K562 (cell line): ENCODE measurements around the gene TRAK1. TPM values are rescaled to one million over a fixed set of nuclear protein-coding genes. Genes with fewer than 3 reads are reported as not detected.
A peak's percentile ranks its signal among the peaks of the same experiment; 100 is the strongest.

Experiments used
- ATAC-seq: fragments of 200-7000 bp; cut with Tn5 transposase; 3 replicates; pipeline ENCODE4 v1.9.1; 2020; ENCODE audit warnings: moderate library complexity
- BruUV-seq: library from RNA; stranded (reverse); fragments of 400-500 nt; replicated peaks from 2 replicates; lab custom pipeline; 2021; lab: Mats Ljungman, UMichigan
- CTCF ChIA-PET: fragments of 300-600 bp; formaldehyde crosslinking; extraction: SDS; loops from one replicate; lab custom pipeline; 2021; ENCODE audit warnings: low intra/inter-chr PET ratio; lab: Yijun Ruan, JAX
- POLR2A ChIA-PET: fragments of 300-600, 350-650 bp; sonication (Branson Sonifier 250); formaldehyde crosslinking; extraction: SDS; loops from one replicate; lab custom pipeline; 2021; ENCODE audit warnings: antibody characterized with exemption, inconsistent platforms; lab: Yijun Ruan, JAX
- DNase-seq, 4 experiments: peaks; one replicate each; pipeline versions ENCODE4 v3.0.0 to v3.0.0-alpha.2; 2011 to 2018; ENCODE audit warnings: low spot score in 3 of 4, mixed read lengths in 3 of 4; ENCODE audit errors: extremely low read depth in 1 of 4
- FAIRE-seq: peaks from 2 replicates; lab custom pipeline; 2011; peaks lifted over from hg19 to GRCh38; lab: Jason Lieb, UNC
- H2AFZ ChIP-seq: 2 replicates; pipeline ENCODE4 v1.6.0; 2011; ENCODE audit warnings: low read depth, low read length, control low read depth, inconsistent platforms
- H3K27ac ChIP-seq: fragments of 200-600 bp; 3 replicates; pipeline ENCODE4 v1.8.0; 2011; ENCODE audit warnings: low read depth, mild to moderate bottlenecking, control low read depth, inconsistent platforms, low read length, moderate library complexity, mixed read lengths; ENCODE audit errors: extremely low read depth
- H3K27me3 ChIP-seq, 2 experiments: fragments of 300-600 bp in 1 of 2; 2 replicates in 1 of 2; 3 replicates in 1 of 2; pipeline versions ENCODE4 v1.6.0 to v1.8.0; 2011; ENCODE audit warnings: inconsistent platforms in 2 of 2, low read length in 2 of 2, mild to moderate bottlenecking in 1 of 2, mixed read lengths in 1 of 2, moderate library complexity in 1 of 2; ENCODE audit not compliant: control insufficient read depth in 2 of 2, insufficient read depth in 2 of 2
- H3K36me3 ChIP-seq: fragments of 300-600 bp; 3 replicates; pipeline ENCODE4 v1.8.0; 2011; ENCODE audit warnings: mild to moderate bottlenecking, low read length, inconsistent platforms; ENCODE audit not compliant: control insufficient read depth, insufficient read depth
- H3K4me1 ChIP-seq, 2 experiments: fragments of 200-600 bp in 1 of 2; replicated peaks in 1 of 2; 2 replicates in 1 of 2; 3 replicates in 1 of 2; pipeline versions ENCODE4 v1.5.1 to v1.8.0; 2011; ENCODE audit warnings: inconsistent platforms in 2 of 2, low read length in 2 of 2, mild to moderate bottlenecking in 1 of 2, mixed read lengths in 1 of 2, moderate library complexity in 1 of 2; ENCODE audit not compliant: control insufficient read depth in 2 of 2, insufficient read depth in 2 of 2
- H3K4me2 ChIP-seq: 2 replicates; pipeline ENCODE4 v1.6.1; 2011; ENCODE audit warnings: low read length, control low read depth, inconsistent platforms, mixed read lengths; ENCODE audit not compliant: insufficient read depth
- H3K4me3 ChIP-seq: fragments of 200-600 bp; sonication (generic), shearing (Covaris generic); 2 replicates; pipeline ENCODE4 v1.5.1; 2016; ENCODE audit warnings: control low read depth, inconsistent platforms
- H3K79me2 ChIP-seq: fragments of 200-600 bp; 3 replicates; pipeline ENCODE4 v1.8.0; 2011; ENCODE audit warnings: low read length, inconsistent platforms; ENCODE audit not compliant: control insufficient read depth, insufficient read depth
- H3K9ac ChIP-seq, 2 experiments: 2 replicates each; pipeline versions ENCODE4 v1.6.0 to v1.6.1; 2011; ENCODE audit warnings: low read depth in 2 of 2, low read length in 2 of 2, control low read depth in 1 of 2, inconsistent platforms in 1 of 2, mild to moderate bottlenecking in 1 of 2, mixed read lengths in 1 of 2; ENCODE audit not compliant: insufficient read depth in 1 of 2
- H3K9me1 ChIP-seq: one replicate; pipeline ENCODE4 v1.6.0; 2011; ENCODE audit warnings: inconsistent platforms, mild to moderate bottlenecking, low read length, moderate library complexity; ENCODE audit not compliant: control insufficient read depth, insufficient read depth
- H3K9me3 ChIP-seq: replicated peaks from 2 replicates; pipeline ENCODE4 v1.5.1; 2011; ENCODE audit warnings: low read depth, low read length, inconsistent platforms; ENCODE audit not compliant: control insufficient read depth, insufficient read depth
- H4K20me1 ChIP-seq: replicated peaks from 2 replicates; pipeline ENCODE4 v1.6.1; 2011; ENCODE audit warnings: low read length, inconsistent platforms, mixed read lengths; ENCODE audit not compliant: control insufficient read depth, insufficient read depth
- DDX20 ChIP-seq: fragments of 450-650 bp; IDR thresholded peaks from 2 replicates; pipeline ENCODE4 v1.6.1; 2016; ENCODE audit warnings: missing genetic modification characterization, low read depth, mild to moderate bottlenecking, missing compliant biosample characterization, moderate library complexity
- FOXJ2 ChIP-seq: fragments of 200-800 bp; sonication (Bioruptor generic); IDR thresholded peaks from 2 replicates; pipeline ENCODE4 v1.6.1; 2016; ENCODE audit warnings: missing genetic modification characterization, missing compliant biosample characterization
- VEZF1 ChIP-seq: fragments of 200-800 bp; sonication (Bioruptor generic); IDR thresholded peaks from 2 replicates; pipeline ENCODE4 v1.6.1; 2017; ENCODE audit warnings: missing genetic modification characterization, missing compliant biosample characterization
- WGBS: fragments of 100-300 bp; shearing (Covaris generic); methylation state at CpG from one replicate; pipeline ENCODE4 v1.1.6; 2016; ENCODE audit warnings: low coverage, mixed read lengths; ENCODE audit not compliant: insufficient coverage; ENCODE audit errors: missing lambda C conversion rate; 5-methylcytosine and 5-hydroxymethylcytosine counted together
- in situ Hi-C: fragments of 300-500 bp; cut with MboI; formaldehyde crosslinking; loops from 4 replicates; pipeline ENCODE4 v1.15.0; 2018; ENCODE audit warnings: inconsistent platforms, mixed read lengths
- intact Hi-C: fragments of 100-400 bp; cut with micrococcal nuclease; formaldehyde crosslinking; loops from 2 replicates; pipeline ENCODE4 v1.14.2; 2022
- polyA plus RNA-seq, 8 experiments: library from polyadenylated mRNA; depleted of rRNA in 4 of 8; stranded (reverse) in 5 of 8; unstranded in 3 of 8; fragments of >200 nt; fragmentation: Nextera tagmentation in 2 of 8; fragmentation: Illumina TruSeq in 1 of 8; extraction: Ambion mirVana in 2 of 8; extraction: Trizol in 1 of 8; gene quantifications; 2 replicates each; pipeline versions ENCODE4 v1.2.1 to v1.2.3, GENCODE V29; 2011 to 2014; ENCODE audit warnings: inconsistent platforms in 1 of 8, missing spikeins in 1 of 8
- total RNA-seq, 7 experiments: library from RNA; depleted of rRNA in 6 of 7; stranded (reverse); fragments of >200 nt in 6 of 7; fragmentation: Illumina TruSeq in 2 of 7; extraction: Trizol in 2 of 7; gene quantifications; 2 replicates each; pipeline versions ENCODE4 v1.2.1 to v1.2.3, GENCODE V29; 2011 to 2021; ENCODE audit warnings: low replicate concordance in 1 of 7
- TF ChIP-seq, protein P1 (sequence below): sonication (generic); formaldehyde crosslinking; IDR thresholded peaks from 2 replicates; pipeline ENCODE4 v1.8.0; 2022; ENCODE audit warnings: missing genetic modification reagents, mild to moderate bottlenecking, borderline replicate concordance
- TF ChIP-seq, protein P2 (sequence below): fragments of 450-650 bp; IDR thresholded peaks from 2 replicates; pipeline ENCODE4 v1.6.1; 2018; ENCODE audit warnings: mild to moderate bottlenecking, low read depth; ENCODE audit not compliant: partially characterized antibody

TRAK1 gene
- total and polyA plus RNA-seq, 9 of the 15 experiments (the other 6 are each of a cell fraction or from before 2014, with no cell fraction given), result 5.3 to 28.5 (median 17.5) TPM

DNA sequence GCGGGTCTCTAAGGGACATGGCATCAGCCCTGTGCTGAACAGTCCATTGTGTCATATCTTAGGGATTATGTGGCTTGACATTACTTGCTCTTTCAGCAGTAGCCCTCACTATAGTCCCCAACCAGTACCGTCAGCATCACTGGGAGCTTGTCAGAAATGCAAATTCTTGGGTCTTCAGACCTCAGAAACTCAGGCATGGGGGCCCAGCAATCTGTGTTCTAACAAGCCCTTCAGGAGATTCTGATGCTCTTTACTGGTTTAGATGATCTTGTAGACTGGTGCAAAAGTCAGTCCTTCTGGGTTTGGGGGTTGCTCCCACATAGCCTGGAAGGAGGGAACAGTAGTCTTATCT, 39.0 kb upstream of the TRAK1 start (continued):
- TF ChIP-seq, protein P1, sequence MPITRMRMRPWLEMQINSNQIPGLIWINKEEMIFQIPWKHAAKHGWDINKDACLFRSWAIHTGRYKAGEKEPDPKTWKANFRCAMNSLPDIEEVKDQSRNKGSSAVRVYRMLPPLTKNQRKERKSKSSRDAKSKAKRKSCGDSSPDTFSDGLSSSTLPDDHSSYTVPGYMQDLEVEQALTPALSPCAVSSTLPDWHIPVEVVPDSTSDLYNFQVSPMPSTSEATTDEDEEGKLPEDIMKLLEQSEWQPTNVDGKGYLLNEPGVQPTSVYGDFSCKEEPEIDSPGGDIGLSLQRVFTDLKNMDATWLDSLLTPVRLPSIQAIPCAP (CRISPR knock-in tag), result no peak

DNA sequence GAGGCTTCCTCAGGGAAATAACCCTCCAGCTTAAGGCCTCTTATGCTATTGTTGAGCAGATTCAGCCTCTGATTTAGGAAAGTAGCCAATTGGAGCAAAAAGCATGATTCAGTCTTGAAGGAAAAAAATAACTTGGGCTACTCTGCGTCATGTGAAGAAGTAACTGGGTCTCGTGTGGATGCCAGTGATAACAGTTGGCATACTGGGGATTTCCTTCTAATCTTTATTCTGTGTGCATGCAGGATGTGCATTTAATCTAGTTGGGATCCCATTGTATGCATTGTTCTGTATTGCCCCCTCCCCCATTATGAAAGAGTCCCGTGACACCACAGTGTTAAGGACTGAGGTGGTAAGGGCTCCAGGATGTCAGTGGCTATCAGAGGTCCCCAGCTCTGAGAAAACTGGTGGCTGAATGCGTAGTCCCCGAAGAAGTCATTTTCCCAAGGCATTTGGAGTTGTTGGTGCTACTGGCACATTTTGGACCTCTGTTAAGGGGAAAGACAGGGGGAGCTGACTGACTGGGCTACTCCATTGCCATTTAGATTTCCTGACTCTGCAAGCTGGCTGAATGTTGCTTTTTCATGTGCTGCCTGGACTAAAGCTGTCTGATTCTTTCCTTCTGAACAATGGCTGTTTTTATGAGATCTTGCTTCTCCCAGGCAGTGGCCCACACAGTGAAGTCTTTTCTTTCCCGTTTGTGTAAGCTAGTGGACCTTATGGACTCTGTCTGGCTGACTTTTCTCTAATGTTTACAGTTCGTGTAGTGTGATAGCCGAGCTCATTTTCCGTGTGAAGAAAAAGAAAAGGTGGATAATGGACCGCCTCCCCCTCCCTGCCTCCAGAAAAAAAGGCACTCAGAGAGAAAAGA, 38.4 kb upstream of the TRAK1 start:
- H3K4me2 ChIP-seq, result no peak overlapping the region
- peaks cover 35% of the 10 kb centered on the region for H4K20me1 ChIP-seq
- intact Hi-C loops (no loop called here), in situ Hi-C loops (no loop called here)
- no peak overlapping the region for H3K27ac ChIP-seq
- no TSS peak for BruUV-seq
- H3K9me1 ChIP-seq, result no peaks in the 10 kb centered on the region
- FAIRE-seq (peak; percentile 44), ATAC-seq (no peak), DNase-seq (no peak)
- H3K9ac ChIP-seq, result no peak overlapping the region
- peaks cover 27% of the 10 kb centered on the region; the same call in 2 of the 3 replicates for H3K79me2 ChIP-seq
- H3K4me1 ChIP-seq, result peaks cover 3 to 4% of the 10 kb centered on the region in 2 experiments; a peak in 3 of 5 replicates
- 0 out of 2 replicates have a peak, but pooled peaks have one; percentile 12 for TF ChIP-seq VEZF1 (CRISPR knock-in tag)
- TF ChIP-seq, protein P2, sequence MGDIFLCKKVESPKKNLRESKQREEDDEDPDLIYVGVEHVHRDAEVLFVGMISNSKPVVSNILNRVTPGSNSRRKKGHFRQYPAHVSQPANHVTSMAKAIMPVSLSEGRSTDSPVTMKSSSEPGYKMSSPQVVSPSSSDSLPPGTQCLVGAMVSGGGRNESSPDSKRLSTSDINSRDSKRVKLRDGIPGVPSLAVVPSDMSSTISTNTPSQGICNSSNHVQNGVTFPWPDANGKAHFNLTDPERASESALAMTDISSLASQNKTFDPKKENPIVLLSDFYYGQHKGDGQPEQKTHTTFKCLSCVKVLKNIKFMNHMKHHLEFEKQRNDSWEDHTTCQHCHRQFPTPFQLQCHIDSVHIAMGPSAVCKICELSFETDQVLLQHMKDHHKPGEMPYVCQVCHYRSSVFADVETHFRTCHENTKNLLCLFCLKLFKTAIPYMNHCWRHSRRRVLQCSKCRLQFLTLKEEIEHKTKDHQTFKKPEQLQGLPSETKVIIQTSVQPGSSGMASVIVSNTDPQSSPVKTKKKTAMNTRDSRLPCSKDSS, result no peak
- TF ChIP-seq DDX20 (tag), result no peak
- 0 out of 2 replicates have a peak, but pooled peaks have one; percentile 24 for TF ChIP-seq FOXJ2 (tag)
- TF ChIP-seq, all 486 proteins: peak for 2
- Histone ChIP-seq H3K36me3 (no peaks in the 10 kb centered on the region), H3K4me3 (no peak overlapping the region), H3K27me3 (no peaks in the 10 kb centered on the region), H3K9me3 (no peaks in the 10 kb centered on the region), H2AFZ (no peak overlapping the region)
- WGBS, result 38% methylated on average over 9 of the region's 10 CpGs
- POLR2A ChIA-PET, result interaction anchor here (0.6 to 3.2 kb wide), 7 partner anchors 7 to 108 kb away, joined by 3 to 14 read pairs (median 4); no protein-coding TSS in a partner anchor
- CTCF ChIA-PET, result no interaction called here
